Epithelial cell of esophagus (primary cell): Measurements from ENCODE around the gene RHOBTB3.

ENCODE experiments used
- DNase-seq: peaks from one replicate; pipeline ENCODE4 v3.0.0; 2010; ENCODE audit warnings: low read depth
- H3K4me3 ChIP-seq: 2 replicates; pipeline ENCODE4 v1.5.1; 2011; ENCODE audit warnings: mild to moderate bottlenecking, low read length, control low read depth
- CTCF ChIP-seq: IDR thresholded peaks from 2 replicates; pipeline ENCODE4 v1.5.1; 2011; ENCODE audit warnings: low read depth, mild to moderate bottlenecking, low read length, control low read depth, inconsistent platforms; ENCODE audit not compliant: insufficient read depth; ENCODE audit errors: missing control alignments

The RHOBTB3 gene

GRCh38 chr5:95730730-95731570, at the start of gene RHOBTB3:
Gene RHOBTB3 (plus strand): TSS chr5:95731336. CDS start chr5:95731683, 347 bp downstream.
- H3K4me3 ChIP-seq = peak within 1 kb of the TSS; percentile 70
- DNase-seq = peak; percentile 61
- TF ChIP-seq CTCF = no peak

GRCh38 chr5:95682891-95683290, 48.2 kb upstream of the RHOBTB3 start, which contains the start of gene SPATA9:
Gene SPATA9 (minus strand): TSS chr5:95682991. CDS start chr5:95682854, 137 bp downstream.
- no peak within 1 kb of the TSS for H3K4me3 ChIP-seq
- no peak for TF ChIP-seq CTCF
- no peak for DNase-seq

GRCh38 chr5:95684361-95684760, 46.8 kb upstream of the RHOBTB3 start:
- no peak for TF ChIP-seq CTCF
- H3K4me3 ChIP-seq = no peak overlapping the region
- no peak for DNase-seq

- H3K4me3 ChIP-seq = no peak overlapping the region
- DNase-seq = no peak
- no peak for TF ChIP-seq CTCF
These were observed 44.5 kb upstream of the RHOBTB3 start for GRCh38 chr5:95686651-95687050.

- no peak for TF ChIP-seq CTCF
- no peak overlapping the region for H3K4me3 ChIP-seq
These were observed 41.5 kb upstream of the RHOBTB3 start for GRCh38 chr5:95689680-95690079.

GRCh38 chr5:95690333-95690732, 40.8 kb upstream of the RHOBTB3 start:
- no peak for DNase-seq
- no peak overlapping the region for H3K4me3 ChIP-seq
- no peak for TF ChIP-seq CTCF

More at GRCh38 chr5:95689680-95690079, 41.5 kb upstream of the RHOBTB3 start:
- no peak for DNase-seq
